Activated CD4-positive, CD25-positive, alpha-beta regulatory T cell treated with anti-CD3 and anti-CD28 coated beads, Interleukin-2, amount 50 U/mL, for 72 hours (primary cell): Measurements from ENCODE around the gene MMADHC.
"Not testable (repeated sequence)": the region's sequence is repeated elsewhere in the genome, so short reads cannot be mapped to it uniquely, and the experiment has no call there.

Experiments
- DNase-seq: peaks from one replicate; pipeline ENCODE4 v3.0.0; 2021

The MMADHC gene

DNA sequence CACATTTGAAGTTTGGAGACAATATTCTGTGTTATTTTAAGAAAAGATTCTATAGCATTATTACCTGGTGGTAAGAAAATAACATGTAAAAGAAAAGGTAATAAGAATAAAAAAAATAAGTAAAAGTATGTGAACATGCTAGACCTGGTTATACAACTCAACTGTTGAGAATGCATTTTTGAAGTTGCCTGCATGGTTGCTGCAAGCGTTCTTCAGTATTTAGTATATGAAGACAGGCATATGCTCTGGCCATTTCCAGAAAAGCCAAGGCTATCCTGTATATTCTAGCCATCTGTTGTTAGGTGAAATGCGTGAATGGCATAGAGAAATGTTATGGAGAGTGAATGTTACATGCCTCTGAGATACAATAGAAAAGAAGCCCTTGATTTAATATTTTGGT is 6.8 kb upstream of the MMADHC start:
- DNase-seq = no peak

DNA sequence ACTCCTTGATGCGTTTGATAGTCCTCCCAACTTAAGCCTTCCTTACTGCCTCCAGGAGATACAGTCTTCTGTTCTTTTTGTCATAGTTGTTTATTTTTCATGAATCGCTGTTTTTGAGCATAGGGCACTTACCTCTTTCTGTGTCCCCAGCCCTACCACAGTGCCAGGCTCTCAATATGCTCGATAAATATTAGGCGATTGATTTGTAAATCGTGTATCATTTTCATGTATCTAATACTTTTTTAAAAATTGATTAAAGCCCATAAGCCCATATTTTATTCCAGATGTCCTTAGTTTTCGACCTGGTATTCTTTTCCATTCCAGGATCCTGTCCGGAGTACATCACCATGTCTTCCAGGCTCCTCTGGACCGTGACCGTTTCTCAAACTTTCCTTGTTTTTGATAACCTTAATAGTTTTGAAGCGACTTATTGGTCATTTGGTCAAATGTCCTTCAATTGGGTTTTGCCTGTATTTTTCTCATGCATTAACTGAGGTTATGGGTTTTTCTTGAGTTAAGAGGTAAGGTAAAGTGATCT is 444 bp upstream of the MMADHC start:
- no peak for DNase-seq

DNA sequence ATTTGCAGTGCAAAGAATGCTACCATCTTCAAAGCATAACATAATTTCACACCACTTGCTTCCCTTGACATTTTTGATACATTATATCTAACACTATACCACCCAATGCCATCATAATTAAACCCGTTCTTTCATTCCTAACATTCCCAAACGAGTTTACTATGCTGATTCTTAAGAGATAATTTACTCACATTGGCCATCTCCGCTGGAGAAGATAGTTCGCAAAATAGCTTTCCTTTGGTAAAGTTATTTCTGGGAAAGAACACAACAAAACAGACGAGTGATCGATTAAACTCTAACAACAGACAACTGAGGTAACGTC is 716 bp downstream of the MMADHC start:
- no peak for DNase-seq

DNA sequence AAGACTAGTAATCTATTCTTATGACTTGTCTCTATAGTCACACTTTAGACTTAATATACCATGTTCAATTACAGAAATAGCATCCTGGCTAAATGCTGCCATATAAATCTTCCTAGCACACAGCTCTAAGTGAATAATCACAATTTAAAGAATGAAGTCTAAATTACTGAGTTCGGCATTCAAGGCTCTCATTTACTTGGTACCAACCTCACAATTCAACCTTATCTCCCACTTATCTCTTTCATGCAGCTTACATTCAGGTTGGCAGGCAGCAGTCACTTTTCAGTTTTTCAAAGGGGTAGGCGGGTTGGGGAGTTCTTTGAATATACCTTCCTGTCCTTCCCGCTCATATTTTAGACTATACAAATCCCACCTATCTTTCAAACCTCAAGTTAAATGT is 1.5 kb downstream of the MMADHC start:
- DNase-seq = no peak

DNA sequence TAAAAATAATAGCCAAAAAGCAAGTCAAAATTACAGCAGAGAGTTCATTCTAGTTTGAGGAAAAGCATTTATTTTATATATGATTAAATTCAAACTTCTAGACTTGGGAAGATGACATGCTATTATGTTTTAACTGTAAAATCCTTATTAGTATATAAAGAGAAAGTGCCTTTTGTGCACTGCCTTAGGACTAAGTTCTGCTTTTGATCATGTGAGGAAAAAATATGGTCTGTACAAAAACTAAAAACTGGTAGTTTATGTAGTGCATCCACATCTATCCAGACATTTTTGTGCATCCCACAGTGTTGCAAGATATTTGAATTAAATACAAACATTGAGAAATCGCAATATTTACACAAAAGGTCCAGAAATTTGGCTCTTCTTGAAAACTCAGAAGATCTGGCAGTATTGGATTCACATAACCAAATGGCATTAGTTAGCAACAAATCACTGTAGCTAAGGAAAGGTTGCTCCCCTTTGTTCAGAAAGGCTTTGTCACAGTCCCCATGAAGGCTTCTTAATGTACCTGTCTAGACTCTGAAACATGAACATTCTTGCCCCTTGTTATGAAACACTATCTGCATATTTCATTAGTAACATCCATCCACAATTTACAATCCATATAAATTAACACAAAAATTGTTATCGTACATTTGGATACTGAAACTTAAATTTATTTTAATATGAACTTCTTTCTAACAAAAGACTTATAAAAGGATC is 2.2 kb downstream of the MMADHC start:
- DNase-seq = no peak

DNA sequence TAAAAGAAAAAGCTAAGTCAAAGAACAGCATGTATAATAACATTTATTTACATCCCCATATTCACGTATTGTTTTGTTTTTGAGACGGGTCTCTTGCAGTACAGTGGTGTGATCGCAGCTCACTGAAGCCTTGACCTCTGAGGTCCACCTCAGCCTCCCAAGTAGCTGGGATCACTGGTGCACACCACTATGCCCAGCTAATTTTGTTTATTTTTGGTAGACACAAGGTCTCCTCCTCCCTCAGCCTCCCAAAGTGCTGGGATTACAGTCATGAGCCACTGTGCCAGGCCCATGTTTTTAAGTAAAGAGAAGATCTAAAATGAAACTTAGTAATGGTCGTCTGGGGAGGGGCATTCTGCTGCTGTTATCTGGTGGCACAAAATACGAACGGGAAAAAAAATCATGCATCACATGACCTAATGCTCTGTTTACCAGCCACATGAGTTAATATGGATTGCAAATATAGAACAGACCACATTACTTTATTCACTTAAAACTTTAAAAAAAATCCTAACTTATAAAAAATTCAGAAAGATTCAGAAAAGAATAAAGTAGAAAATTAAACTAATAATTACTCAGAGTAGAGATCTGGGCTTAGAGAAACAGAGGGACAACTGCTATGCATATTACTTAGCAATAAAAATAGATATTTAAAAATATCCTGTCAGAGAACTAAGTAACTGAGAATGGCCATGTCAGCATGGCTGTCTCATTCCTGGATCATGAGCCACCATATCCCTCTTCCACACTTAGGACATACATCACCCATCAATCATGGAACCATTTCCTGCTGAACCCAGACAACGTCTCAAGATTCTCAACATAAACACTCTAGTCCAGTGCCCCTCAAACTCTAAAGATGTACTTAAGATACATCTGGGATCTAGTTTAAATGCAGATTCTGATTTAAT is 7.3 kb downstream of the MMADHC start:
- no peak for DNase-seq

DNA sequence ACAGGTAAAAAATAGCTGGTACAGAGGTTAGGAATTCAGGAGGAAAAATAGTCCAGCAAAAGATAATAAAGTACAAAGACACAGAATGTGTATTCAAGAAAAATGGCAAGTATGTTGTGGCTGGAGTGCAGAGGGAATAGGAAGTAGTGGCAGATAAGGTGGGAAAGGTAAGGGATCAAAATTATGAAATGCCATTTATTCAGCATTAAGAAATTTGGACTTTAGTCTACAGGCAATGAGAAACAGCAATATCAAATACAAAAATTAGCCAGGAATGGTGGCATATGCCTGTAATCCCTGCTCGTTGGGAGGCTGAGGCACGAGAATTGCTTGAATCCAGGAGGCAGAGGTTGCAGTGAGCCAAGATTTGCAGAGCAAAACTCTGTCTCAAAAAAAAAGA is 10.3 kb downstream of the MMADHC start:
- no peak for DNase-seq

DNA sequence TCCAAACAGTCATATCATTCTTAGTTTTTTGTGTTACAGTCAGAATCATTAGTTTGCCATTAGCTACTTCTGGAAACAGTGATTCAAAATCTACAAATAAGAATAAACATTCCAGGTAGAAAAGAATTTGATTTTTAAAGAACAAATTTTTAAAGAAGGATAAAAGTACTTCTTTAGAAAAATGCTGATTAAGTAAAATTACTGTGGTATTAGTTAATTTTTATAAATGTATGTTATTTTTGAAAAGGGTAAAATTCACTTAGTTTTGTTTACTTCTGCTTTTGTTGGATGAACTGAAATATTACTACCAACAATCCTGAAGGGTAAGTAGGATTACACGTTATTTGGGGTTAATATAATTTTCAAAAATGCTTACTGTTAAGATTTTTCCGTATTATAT is 11.8 kb downstream of the MMADHC start:
- DNase-seq = no peak

DNA sequence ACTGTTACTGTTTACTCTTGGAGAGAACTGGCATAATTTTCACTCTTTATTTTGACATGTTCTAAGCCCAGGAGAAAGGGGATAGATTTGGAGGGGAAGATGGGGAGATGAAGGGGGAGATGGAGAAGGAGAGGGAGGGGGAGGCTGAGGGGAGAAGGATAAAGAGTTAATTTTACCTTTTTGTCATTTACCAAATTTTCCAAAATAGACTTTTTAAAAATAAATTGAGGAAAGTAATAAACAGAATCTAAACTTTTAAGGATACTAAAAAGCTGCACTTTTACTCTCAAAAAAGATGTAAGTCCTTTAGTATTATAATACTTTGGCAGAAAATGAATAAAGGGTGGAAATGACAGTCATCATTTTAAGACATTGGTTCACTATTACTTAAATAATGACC is 12.3 kb downstream of the MMADHC start:
- no peak for DNase-seq

DNA sequence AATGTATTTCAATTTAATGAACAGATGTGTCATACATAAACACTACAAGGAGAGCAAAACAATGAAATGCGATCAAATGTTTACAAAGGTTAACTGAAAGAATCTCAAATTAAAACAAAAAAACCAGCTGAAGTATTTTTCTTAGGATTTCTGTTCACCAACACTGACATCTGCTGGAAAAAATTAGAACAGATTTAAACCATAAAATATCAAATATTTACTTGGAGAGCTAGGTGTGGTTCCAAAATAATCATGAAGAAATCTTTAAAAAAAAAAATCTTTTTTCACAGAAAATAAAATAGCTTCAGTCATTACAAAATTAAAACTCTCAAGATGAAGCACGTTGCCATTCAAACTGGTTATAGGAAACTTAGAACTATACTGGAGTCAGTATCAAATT is 13.8 kb downstream of the MMADHC start:
- no peak for DNase-seq

DNA sequence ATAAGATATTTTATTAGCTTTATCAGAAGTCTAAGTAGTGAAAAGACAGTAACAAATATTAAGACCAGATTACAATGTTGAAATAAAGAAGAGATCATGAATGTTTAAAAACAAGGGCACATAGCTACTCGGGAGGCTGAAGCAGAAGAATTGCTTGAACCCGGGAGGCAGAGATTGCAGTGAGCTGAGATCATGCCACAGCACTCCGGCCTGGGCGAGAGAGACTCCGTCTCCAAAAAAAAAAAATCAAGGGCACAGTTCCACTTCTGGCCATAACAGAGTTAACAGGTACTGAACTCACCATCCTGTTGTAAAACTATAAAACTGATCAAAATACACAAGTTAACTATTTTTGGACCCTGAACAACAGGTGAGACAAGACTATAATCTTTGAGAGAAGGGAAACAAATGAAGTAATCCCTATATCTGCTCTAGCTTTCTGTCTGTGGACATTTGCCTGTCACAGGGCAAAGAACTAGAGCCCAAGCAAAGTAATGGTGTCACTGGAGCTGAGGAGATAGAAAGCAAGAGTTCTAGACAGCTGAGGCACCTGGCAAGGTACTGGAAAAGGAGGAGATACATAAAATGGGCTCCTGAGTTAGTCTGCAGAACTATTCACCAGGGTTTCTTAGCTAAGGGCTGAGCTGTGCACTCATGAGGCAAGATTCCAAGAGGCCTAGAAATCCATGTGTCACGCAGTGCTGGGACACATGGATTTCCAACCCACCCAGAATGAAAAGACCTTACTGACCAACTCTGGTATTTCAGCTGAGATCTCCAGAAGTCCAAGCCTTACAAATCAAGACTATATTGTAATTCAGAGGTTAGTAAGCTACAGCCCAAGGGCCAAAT is 15.2 kb downstream of the MMADHC start:
- no peak for DNase-seq

DNA sequence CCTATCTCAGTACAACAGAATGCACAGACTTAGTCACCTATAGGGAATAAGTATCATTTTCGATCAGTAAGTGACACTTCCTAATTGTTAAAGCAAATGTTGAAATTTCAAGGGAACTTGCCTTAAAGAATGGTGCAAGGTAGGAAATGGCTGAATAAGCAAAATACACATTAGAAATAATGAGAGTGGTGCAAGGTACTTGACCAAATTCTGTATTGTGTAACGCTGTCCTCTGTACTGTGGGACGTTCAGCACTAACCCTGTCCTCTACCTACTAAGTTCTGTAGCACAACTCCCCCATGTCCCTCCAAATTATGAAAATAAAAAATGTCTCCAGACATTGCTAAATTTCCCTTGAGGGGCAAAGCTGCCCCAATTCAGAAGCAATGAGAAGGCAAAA is 19.4 kb downstream of the MMADHC start:
- no peak for DNase-seq

DNA sequence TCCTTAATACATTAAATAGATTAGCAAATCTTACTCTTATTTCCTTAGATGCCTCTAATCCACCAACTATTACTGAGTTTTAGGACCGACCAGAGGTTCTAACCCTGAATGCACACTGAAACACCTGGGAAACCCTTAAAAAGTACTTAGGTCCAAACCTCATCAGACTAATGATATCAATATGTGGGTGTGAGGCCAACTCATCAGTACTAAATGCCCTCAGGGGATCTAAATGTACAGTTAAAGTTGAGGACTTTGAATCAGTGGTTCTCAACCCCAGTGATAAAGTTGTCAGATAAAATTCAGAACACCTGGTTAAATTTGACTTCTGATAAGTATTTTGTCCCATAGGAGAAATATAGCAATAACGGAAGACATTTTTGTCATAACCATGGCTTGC is 20.9 kb downstream of the MMADHC start:
- DNase-seq = no peak

DNA sequence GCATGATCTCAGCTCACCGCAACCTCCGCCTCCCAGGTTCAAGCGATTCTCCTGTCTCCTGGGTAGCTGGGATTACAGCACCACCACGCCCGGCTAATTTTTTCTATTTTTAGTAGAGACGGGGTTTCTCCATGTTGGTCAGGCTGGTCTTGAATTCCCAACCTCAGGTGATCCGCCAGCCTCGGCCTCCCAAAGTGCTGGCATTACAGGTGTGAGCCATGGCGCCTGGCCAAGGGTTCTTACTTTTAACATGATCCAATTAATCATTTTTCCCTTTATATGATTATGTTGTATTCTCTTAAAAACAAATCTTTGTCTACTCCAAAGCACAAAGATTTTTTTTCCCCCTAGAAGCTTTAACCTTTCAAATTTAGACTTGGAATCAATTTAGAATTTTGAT is 21.9 kb downstream of the MMADHC start:
- DNase-seq = not testable (repeated sequence)

DNA sequence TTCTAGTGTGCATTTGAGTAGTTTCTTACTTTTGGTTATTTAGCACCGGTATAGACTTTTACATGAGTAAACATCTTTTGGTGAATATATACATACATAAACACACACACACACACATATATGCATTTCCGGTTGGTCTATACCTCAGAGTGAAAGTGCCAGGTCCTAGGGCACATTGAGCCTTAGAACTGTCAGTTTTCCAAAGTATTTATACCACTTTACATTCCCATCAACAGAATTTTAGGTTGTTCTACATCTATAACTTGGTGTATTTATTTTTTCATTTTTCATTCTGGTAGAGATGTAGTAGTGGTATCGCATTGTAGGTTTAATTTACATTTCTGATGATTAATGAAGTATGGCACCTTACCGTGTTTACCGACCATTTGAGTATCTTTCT is 22.6 kb downstream of the MMADHC start:
- no peak for DNase-seq

DNA sequence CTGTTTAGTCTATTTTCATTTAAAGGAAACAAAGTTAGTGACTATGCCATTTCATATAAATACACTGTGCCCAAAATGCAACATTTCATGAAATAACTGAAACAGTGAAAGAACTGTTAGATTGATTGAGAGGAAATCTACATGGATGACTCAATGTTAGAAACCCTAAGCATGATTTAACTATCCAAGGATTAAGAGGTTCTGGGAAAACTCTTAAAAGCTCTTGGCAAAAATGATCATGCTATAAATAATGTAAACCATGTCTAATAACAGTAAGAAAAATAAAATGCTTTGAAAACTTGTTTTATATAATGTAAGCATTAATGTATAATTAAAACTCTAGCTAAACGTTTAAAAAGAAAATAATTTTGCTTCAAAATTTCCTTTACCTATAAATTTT is 23.5 kb downstream of the MMADHC start:
- no peak for DNase-seq

DNA sequence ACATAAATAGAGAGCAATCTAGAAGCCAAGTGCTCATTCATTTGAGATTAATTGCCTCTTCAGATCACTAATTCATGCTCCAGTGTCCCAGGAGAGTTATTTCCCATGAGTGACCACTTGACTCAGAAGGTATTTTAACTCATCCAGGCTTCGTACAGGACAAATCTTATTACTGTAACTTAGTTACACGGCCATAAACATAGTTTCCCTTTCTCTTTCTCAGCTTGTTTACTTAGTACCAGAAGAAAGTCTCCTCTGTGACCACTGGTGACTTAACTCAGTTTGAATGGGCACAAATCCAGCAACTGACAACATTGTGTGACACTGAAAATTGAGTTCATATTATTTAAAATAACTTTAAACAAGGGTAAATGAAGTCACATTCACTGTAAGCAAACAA is 25.3 kb downstream of the MMADHC start:
- no peak for DNase-seq

DNA sequence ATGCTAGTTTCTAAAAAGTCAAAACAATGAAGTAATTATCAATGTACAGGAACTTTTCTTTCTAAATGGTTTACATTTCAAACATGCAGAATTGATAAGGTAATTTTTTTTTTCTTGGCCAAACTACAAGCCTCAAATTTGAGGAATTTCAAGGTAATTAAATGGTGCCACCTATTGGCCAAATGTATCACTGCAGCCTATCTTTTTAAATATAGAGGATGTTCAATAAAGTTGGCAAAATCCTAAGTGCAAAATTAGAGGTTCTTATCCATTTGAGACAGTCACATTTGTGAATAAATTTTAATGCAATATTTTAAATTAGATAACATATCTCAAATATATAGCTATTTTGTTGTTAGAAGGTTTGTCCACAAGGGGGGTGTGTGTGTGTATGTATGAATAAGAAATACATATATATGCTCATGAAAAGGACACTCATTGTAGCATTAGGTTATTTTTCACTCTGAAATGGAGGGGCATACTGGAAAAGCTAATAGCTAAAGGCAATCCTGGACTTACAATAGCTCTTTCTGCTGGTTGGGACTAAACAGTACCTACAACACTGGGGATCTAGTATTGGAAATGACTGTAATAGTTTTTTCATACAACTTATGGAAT is 26.2 kb downstream of the MMADHC start:
- no peak for DNase-seq

DNA sequence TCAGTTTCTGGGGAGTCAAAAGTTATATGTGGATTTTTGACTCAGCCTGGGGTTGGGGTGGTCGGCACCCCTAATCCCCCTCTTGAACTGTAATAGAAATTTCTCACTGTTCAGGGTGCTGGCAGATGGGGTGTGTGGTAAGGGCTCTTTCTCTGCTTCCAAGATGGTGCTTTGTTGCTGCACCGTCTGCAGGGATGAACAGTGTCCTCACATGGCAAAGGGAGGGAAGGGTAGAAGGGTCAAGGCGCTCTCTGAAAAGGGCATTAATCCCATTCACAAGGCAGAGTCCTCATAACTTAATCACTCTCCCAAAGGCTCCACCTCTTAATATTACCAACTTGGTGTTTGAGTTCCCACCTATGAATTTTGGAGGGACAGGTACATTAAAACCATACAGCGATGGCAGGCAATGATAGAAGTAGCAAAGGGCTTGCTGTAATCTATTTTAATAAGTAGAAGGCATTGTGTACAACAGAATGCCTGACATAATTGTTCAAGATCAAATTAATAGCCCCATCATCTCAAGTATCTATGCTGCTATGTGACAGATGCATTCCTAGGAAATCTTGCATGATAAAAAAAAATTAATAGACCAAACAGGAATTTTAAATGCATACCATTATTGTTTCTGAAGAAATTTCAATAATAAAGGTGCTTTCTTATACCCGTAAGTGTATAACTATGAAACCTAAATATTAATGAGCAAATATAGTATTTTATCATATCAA is 28.1 kb downstream of the MMADHC start:
- DNase-seq = no peak

DNA sequence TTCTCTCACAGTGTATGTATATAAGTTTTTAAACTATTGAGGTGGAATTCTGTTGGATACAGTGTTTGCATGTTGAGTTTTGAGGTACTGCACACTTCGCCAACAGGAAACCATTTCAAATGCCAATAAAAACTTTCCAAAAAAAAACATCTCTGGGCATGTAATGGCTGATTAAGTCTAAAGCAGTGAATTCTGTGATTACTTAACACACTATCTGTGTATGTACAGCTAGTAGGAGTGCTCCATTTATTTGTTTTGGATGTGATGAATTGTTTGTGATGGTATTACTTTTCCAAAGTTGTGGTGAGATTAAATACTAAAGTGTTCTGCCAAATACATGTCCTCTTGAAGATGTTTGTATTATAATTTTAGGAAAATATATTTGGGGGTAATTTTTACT is 31.1 kb downstream of the MMADHC start:
- no peak for DNase-seq

DNA sequence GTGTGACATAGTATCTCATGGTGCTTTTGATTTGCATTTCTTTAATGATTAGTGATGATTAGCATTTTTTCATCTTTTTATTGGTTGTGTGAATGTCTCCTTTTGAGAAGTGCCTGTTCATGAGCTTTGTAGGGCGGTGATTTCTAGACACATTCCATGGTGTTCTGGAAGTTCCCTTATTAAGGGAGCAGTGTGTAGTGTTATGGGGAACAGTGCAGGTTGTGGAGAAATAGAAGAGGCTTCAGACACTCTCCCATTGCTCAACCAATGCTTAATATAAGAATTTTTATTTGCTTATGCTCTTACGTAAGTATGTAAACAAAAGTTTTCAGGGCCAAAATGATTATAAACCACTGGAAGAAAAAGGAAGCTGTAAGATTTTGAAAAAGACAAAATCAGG is 34.7 kb downstream of the MMADHC start:
- no peak for DNase-seq

DNA sequence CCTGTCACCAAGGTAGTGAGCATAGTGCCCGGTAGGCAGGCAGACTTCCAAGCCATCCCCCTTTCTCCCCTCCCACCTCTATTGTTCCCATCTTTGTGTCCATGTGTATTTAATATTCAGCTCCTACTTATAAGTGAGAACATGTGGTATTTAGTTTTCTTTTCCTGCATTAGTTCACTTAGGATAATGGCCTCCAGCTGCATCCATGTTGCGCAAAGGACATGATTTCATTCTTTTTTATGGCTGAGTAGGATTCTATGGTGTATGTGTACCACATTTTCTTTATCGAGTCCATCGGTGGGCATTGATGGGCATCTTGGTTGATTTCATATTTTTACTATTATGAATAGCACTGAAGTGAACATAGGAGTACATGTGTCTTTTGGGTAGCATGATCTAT is 35.3 kb downstream of the MMADHC start:
- DNase-seq = no peak
